ENCODE measurements around the gene LHX3. TPM values are rescaled to one million over a fixed set of nuclear protein-coding genes. Genes with fewer than 3 reads are reported as not detected.

Gene LHX3
- polyA plus RNA-seq, 2 of the 4 experiments (the other 2 are of a cell fraction): 0.03 TPM; not detected in 1

DNA sequence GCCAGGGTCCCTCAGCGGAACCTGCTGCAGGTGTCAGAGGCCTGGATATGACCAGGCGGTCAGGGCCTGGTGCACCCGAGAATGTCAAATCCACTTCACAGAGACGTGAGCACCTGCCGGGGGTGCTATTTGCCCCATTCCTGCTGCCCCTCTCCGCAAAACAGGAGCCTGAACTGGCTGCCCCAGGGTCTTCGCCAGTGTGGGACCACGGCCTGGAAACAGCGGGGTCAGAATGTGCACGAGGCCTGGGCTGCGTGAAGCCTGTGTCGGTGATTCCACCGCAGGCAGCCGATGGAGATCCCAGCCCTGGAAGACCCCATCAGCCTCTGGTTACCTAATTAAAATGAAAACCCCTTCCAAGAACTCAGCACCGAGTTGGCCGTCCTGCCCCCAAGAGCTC is 45.1 kb downstream of the LHX3 start:
- ChIA-PET CTCF (interaction anchor here (0.8 to 2.7 kb wide), 8 partner anchors 9 to 123 kb away, joined by 3 to 10 read pairs (median 4); no protein-coding TSS in a partner anchor), POLR2A (no interaction called here)
- Histone ChIP-seq H3K4me1 (no peaks in the 10 kb centered on the region), H3K4me3 (no peak overlapping the region), H3K9me3 (peaks cover 7% of the 10 kb centered on the region; the same call in 1 of the 3 replicates), H3K4me2 (no peak overlapping the region), H3K27ac (no peak overlapping the region)
- TF ChIP-seq MAFK (IDR thresholded peaks at IDR 0.05; ENCODE audit: partially characterized antibody) (no peak), FOSL2 (IDR thresholded peaks at IDR 0.05) (no peak), FOSL2 (CRISPR knock-in tag; IDR thresholded peaks at IDR 0.05) (no peak), ZNF302 (CRISPR knock-in tag; IDR thresholded peaks at IDR 0.05) (no peak), NPAS2 (CRISPR knock-in tag; IDR thresholded peaks at IDR 0.05; ENCODE audit: borderline replicate concordance) (no peak), HOXA7 (CRISPR knock-in tag; IDR thresholded peaks at IDR 0.05) (no peak), TP53 (CRISPR knock-in tag; IDR thresholded peaks at IDR 0.05) (no peak), CEBPB (IDR thresholded peaks at IDR 0.05) (no peak)
- TF ChIP-seq, protein P1, sequence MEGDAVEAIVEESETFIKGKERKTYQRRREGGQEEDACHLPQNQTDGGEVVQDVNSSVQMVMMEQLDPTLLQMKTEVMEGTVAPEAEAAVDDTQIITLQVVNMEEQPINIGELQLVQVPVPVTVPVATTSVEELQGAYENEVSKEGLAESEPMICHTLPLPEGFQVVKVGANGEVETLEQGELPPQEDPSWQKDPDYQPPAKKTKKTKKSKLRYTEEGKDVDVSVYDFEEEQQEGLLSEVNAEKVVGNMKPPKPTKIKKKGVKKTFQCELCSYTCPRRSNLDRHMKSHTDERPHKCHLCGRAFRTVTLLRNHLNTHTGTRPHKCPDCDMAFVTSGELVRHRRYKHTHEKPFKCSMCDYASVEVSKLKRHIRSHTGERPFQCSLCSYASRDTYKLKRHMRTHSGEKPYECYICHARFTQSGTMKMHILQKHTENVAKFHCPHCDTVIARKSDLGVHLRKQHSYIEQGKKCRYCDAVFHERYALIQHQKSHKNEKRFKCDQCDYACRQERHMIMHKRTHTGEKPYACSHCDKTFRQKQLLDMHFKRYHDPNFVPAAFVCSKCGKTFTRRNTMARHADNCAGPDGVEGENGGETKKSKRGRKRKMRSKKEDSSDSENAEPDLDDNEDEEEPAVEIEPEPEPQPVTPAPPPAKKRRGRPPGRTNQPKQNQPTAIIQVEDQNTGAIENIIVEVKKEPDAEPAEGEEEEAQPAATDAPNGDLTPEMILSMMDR (IDR thresholded peaks at IDR 0.05): no peak
- TF ChIP-seq, protein P2, sequence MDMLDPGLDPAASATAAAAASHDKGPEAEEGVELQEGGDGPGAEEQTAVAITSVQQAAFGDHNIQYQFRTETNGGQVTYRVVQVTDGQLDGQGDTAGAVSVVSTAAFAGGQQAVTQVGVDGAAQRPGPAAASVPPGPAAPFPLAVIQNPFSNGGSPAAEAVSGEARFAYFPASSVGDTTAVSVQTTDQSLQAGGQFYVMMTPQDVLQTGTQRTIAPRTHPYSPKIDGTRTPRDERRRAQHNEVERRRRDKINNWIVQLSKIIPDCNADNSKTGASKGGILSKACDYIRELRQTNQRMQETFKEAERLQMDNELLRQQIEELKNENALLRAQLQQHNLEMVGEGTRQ (IDR thresholded peaks at IDR 0.05): no peak
- FAIRE-seq (no peak), DNase-seq (ENCODE audit: low read depth in 1 of 2, low spot score in 1 of 2) (no peak), ATAC-seq (no peak)
- WGBS (ENCODE audit: missing lambda C conversion rate): 65% methylated on average over 7 of the region's 16 CpGs

DNA sequence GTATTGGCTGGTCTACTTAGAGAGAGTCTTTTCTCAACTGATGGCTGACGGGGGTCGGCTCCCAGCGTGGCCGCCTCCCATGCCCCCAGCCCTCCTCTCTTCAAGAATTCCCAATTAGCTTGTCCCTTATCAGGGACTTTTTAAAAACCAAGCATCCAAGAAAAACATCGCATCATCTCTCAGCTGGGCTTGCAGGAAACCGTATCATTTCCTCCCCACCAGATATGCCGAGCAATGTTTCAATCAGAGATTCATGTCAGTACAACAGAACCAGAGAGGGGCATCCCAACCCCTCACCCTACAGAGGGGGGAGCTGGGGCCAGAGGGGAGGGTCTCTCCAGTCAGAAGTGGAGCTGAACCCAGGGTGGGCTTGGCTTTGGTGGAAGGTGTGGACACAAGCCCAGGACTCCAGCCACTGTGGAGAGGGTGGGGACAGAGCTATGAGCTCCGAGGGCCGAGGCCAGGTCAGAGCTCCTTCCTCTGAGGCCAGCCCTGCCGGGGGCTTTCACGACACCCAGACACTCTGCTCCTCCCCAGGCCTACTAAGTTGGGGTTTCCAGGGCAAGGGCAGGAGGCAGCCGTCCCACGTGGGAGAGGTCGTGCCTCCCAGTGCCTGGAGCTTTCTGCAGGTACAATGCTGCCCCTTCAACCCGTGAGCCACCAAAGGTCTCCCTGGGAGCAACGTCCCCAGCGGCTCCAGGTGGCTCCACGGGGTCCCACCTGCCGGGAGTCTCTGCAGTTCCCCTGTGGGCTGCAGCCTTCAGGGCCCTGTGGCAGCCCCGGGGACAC is 47.3 kb downstream of the LHX3 start:
- no peaks in the 10 kb centered on the region for H3K4me1 ChIP-seq
- FAIRE-seq (no peak), ATAC-seq (no peak), DNase-seq (ENCODE audit: low read depth in 1 of 2, low spot score in 1 of 2) (no peak)
- H3K4me2 ChIP-seq: no peak overlapping the region
- H3K27ac ChIP-seq: no peak overlapping the region
- H3K4me3 ChIP-seq: no peak overlapping the region
- TF ChIP-seq, protein P3, sequence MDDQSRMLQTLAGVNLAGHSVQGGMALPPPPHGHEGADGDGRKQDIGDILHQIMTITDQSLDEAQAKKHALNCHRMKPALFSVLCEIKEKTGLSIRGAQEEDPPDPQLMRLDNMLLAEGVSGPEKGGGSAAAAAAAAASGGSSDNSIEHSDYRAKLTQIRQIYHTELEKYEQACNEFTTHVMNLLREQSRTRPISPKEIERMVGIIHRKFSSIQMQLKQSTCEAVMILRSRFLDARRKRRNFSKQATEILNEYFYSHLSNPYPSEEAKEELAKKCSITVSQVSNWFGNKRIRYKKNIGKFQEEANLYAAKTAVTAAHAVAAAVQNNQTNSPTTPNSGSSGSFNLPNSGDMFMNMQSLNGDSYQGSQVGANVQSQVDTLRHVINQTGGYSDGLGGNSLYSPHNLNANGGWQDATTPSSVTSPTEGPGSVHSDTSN (IDR thresholded peaks at IDR 0.05): no peak
- TF ChIP-seq NFE2L2 (conservative IDR thresholded peaks at IDR 0.05; ENCODE audit: low read length) (no peak), JUN (IDR thresholded peaks at IDR 0.05) (no peak)
- TF ChIP-seq, protein P4, sequence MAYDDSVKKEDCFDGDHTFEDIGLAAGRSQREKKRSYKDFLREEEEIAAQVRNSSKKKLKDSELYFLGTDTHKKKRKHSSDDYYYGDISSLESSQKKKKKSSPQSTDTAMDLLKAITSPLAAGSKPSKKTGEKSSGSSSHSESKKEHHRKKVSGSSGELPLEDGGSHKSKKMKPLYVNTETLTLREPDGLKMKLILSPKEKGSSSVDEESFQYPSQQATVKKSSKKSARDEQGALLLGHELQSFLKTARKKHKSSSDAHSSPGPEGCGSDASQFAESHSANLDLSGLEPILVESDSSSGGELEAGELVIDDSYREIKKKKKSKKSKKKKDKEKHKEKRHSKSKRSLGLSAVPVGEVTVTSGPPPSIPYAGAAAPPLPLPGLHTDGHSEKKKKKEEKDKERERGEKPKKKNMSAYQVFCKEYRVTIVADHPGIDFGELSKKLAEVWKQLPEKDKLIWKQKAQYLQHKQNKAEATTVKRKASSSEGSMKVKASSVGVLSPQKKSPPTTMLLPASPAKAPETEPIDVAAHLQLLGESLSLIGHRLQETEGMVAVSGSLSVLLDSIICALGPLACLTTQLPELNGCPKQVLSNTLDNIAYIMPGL (CRISPR knock-in tag; IDR thresholded peaks at IDR 0.05; ENCODE audit: borderline replicate concordance): no peak
- TF ChIP-seq, protein P5, sequence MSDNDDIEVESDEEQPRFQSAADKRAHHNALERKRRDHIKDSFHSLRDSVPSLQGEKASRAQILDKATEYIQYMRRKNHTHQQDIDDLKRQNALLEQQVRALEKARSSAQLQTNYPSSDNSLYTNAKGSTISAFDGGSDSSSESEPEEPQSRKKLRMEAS (IDR thresholded peaks at IDR 0.05): no peak
- POLR2A ChIA-PET: no interaction called here
- no peaks in the 10 kb centered on the region for H3K9me3 ChIP-seq
- CTCF ChIA-PET: interaction anchor here (0.7 to 1.8 kb wide), 8 partner anchors 10 to 456 kb away, joined by 3 to 7 read pairs (median 3); partner anchors contain the start of gene KCNT1
- 45% methylated on average over 15 of the region's 20 CpGs for WGBS (ENCODE audit: missing lambda C conversion rate)
